T-helper 1 cell (primary cell): ENCODE measurements around the gene RWDD2A.

Source experiments
- DNase-seq, 5 donors: peaks; one replicate each; pipeline ENCODE4 v3.0.0-alpha.2; 2012 to 2020

RWDD2A gene

DNA sequence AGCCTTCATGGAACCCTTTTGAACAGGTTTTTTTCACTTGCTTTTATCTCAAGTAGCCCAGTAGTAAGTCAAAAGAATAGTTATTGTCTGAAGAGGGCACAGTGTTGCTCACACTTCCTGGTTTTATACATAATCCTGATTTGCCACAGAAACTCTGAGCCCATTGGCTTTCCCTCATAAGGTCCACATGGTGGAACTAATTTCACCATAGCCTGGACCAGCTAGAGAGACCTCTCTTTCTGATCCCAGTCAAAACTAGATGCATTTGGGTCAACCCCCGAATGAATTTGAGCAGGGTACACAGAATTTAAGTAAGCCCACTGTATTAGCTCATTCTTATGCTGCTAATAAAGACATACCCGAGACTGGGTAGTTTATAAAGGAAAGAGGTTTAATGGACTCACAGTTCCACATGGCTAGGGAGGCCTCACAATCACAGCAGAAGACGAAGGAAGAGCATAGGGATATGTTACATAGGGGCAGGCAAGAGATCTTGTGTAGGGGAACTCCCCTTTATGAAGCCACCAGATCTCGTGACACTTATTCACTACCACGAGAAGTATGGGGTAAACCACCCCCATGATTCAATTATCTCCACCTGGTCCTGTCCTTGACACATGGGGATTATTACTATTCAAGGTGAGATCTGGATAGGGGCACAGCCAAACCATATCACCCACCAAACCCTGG, 6.2 kb downstream of the RWDD2A start:
- no peak for DNase-seq

DNA sequence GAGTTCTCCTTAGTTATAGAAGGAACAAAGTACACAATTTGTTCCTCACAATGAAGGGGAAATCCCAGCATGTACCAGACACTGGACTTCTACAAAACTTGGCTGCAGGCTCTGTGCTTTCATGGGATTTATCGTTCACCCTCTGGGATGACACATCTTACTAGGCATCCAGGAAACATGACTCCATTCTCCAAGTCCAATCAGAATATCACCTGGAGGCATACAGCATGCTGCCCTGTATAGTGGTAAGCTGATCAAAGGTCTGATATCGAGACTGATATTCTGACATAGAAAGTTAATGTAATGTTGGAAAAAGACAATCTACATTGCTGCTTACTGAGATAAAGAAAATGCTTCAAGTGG, 6.7 kb downstream of the RWDD2A start:
- DNase-seq: no peak

DNA sequence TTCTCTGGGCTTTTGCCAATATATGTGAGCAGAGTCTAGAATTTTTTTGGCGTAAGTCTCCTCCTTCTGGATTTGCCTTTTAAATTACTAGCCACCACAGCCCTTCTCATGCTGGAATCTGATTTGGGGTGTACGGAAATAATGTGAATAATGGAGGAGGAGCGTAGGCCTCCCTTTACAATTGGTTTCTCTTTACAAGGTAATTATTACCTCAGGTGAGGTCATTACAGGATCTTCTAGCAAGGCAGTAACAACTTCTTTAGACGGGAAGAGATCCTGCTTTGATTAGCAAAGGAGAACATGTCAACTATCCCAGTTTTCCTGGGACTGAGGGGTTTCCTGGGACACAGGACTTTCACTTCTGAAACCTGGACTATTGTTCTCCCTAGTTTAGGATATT, 8.9 kb downstream of the RWDD2A start:
- DNase-seq: no peak

DNA sequence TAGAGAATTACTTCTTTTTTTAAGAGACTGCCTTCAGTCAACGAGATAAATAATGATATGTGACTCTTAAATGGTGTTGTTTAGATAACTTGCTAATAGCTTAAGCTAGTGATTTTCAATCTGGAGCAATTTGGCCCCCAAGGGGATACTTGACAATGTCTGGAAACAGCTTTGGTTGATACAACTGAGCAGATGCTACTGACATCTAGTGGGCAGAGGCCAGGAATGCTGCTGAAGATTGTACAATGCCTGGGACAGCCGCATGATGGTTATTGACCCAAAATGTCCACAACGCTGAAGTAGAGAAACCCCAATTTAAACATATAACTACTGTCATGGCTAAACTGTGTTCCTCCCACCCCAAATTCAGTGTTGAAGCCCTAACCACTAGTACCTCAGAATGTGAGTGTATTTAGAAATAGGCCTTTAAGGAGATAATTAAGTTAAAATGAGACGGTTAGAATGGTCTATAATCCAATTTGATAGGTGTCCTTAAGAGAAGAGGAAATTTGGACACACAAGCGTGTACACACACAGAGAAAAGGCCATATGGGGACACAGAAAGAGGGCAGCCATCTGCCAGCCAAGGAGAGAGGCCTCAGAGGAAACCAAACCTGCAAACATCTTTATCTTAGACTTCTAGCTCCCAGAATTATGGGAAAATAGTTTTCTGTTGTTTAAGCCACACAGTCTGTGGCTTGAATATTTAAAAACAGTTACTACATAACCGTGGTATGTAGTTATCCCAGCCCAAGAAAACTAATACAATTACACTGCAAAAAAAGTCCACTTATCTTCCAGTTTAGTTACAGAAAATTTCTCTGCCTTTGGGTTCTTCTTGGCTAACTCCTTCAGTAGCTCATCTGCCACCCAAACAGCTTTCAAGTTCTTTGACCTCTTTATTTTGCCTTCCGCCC, 22.2 kb downstream of the RWDD2A start:
- DNase-seq: peak in 4 of 5 donors; percentile 18 to 57 (median 27)

DNA sequence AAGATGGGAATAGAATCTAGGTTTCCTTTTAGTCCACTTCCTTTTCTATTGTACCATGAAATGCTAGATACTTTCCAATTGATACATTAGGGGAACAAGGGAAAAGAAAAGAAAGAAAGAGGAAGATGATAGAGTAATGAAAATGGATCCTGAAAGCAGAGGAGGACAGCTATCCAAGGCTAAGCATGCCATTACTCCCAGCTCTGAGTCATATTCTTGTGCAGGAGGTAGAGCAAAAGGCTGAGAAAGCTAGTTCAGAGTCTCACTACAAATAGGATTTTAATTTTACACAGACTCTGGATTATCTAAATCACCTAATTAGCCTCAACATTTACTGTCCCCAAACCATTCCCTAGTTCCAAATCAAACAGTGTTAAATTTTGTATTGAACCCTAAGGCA, 23.6 kb downstream of the RWDD2A start:
- no peak for DNase-seq

DNA sequence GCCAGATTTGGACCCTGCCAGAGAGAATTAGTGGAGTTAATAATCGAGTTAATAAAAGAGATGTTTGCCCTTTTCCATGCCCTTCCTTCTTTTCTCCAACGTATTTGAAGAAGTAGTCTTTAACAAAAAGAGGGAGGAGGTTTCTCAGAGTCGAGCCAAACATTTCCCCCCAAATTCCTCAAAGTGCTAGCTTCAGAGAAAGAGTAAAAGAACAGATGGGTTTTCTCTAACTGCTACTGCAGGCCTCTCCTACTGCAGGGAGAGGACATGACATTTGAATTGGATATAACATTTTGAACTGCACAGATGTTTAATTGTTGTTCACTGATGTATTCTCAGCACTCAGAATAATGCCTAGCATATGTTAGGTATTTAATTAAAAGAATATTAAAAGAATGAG, 25.5 kb downstream of the RWDD2A start:
- DNase-seq: no peak

DNA sequence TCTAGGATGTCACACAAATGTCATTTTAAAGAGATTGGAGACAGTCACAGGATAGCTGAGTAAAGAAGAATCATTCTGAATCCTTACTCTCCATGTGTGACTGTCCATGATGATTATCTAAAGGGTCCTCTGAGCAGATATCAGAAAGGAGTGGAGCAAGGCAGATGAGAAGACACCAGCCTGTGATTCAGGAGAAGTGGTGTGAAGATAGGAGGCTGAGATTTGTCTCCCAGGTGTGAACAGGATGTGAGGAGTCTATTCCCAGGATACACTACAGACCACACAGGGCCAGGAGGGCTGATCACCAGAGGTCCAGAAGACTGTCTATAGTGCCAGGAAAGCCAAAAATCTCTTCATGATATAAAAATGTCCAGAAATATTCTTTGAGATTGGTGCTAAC, 27.0 kb downstream of the RWDD2A start:
- no peak for DNase-seq

DNA sequence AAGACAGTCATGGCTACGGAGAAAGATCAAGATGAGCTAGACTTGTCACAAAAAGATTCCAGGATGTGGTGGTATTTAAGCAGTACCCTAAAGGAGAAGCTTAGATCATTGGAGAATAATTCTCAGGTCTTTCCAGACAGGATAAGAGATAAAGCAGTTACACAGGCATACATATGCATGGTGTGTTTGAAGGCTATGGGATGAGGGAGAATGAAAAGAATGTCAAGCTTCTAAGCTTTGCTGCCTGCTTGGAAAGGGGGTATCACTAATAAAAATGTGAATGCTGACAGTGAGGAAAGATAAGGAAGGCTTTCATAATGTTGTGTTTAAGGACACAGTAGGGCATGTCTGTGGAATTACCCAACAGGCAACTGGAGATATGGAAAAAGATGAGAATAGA, 28.1 kb downstream of the RWDD2A start:
- DNase-seq: no peak

DNA sequence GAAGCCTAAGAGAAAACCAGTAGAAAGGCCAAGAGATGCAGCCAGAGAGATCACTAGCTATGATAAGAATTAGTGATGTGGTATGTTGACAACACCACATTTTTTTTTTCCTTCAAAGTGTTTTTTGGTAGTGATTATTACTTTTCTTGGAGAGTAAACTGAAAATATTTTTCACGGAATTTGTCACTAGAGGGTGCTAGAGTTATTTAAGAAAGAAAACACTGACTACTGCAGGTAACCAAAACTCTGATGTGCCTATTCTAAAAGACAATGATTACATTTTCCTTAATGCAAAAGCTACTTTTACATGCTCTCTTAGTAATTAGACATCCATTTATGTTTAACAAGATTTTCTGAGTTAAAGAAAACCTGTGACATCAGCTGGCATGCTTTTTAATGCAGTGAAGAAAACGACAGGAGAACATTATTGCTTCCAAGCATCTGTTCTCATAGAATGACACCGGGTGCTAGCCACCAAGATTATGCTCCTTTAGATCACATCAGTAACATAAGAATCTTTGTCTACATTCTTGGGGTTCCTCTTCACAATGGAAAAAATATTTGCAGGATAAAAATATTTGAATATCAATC, 28.8 kb downstream of the RWDD2A start:
- peak in 1 of 5 donors; percentile 14 for DNase-seq

DNA sequence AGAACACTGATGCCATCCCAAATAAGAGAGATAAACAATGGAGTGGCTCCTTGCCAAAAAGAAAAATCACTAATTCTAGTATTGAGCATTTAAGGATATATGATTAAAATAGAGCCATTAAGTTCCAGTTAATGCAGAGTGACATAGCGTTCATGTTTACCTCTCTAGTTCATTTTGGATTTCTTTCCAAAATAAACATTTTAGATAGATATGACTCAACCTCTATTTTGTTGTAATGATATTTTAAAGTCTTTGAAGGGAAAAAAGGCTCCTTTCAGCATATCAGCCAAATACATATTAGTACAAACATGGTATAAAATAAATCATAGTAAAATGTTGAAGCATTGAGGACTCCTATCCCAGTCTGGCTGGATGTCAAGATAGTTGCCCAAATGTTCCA, 33.4 kb downstream of the RWDD2A start:
- DNase-seq: no peak

DNA sequence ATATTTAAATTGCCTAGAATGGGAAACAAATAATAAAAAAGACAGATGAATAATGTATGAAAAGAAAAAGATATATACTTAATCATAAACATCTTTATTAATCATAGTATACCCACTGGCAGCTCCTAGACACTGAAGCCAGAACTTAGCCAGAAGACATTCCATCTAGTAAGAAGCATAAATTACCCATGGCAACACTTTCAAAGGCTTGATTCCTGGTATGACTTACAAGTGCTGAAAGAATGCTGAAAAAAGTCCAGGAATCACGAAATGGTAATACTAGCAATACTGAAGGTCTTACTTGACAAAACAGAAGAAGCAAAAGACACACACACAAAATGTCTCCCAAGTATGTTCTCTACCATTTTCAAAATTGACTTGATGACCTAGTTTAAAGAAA, 38.0 kb downstream of the RWDD2A start:
- no peak for DNase-seq

DNA sequence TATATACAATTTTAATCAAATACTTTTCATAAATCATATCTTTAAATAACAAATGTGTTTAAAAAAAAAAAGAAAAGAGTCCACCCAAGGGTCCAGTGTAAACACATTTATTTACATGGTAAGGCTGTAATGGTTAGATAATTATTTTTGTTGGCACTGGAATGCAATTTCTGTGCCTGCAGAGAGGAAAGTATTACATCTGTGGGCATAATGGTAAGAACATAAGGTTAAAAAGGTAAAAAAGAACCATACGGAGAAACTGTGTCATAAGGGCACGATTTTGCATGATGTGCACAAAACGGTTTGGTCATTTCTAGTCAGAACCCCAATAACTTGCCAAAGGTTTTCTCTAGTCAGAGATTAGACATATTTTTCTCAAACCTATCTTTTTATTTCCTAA, 54.3 kb downstream of the RWDD2A start:
- no peak for DNase-seq
